ENCODE results near the gene KCNF1.

- no peak for TF ChIP-seq TARDBP (IDR thresholded peaks at IDR 0.05; ENCODE audit: borderline replicate concordance)
- TF ChIP-seq POLR2A (IDR thresholded peaks at IDR 0.05; ENCODE audit: low read depth, low read length): no peak
Measured at GRCh38 chr2:10863047-10863446, 48.7 kb upstream of the KCNF1 start.
